IgD-negative memory B cell (primary cell): ENCODE measurements around the gene HEYL. TPM values are rescaled to one million over a fixed set of nuclear protein-coding genes. Genes with fewer than 3 reads are reported as not detected.
"Not testable (repeated sequence)": the region's sequence is repeated elsewhere in the genome, so short reads cannot be mapped to it uniquely, and the experiment has no call there.

Experiments
- H3K27ac Mint-ChIP-seq, 3 donors: one replicate each; pipeline ENCODE4 v1.8.0; 2020 to 2022; ENCODE audit warnings: mild to moderate bottlenecking in 3 of 3, mixed read lengths in 3 of 3, moderate library complexity in 1 of 3
- H3K27me3 Mint-ChIP-seq: one replicate; pipeline ENCODE4 v1.8.0; 2021; ENCODE audit warnings: mixed read lengths
- H3K36me3 Mint-ChIP-seq: one replicate; pipeline ENCODE4 v1.8.0; 2020; ENCODE audit warnings: mild to moderate bottlenecking, mixed read lengths
- H3K4me1 Mint-ChIP-seq, 3 donors: one replicate each; pipeline ENCODE4 v1.8.0; 2020 to 2022; ENCODE audit warnings: mixed read lengths in 3 of 3, mild to moderate bottlenecking in 1 of 3
- H3K4me3 Mint-ChIP-seq, 4 donors: one replicate each; pipeline ENCODE4 v1.8.0; 2020 to 2022; ENCODE audit warnings: mild to moderate bottlenecking in 4 of 4, mixed read lengths in 4 of 4, moderate library complexity in 3 of 4
- H3K9me3 Mint-ChIP-seq, 3 donors: one replicate each; pipeline ENCODE4 v1.8.0; 2020 to 2021; ENCODE audit warnings: mixed read lengths in 3 of 3, mild to moderate bottlenecking in 1 of 3
- polyA plus RNA-seq: library from polyadenylated mRNA; unstranded; fragments of 300-500 nt; fragmentation: Illumina TruSeq; gene quantifications from one replicate; pipeline ENCODE4 v1.2.3, GENCODE V29; 2021

The HEYL gene
- polyA plus RNA-seq, 1 donor from 2014 or later, result not detected

GRCh38 chr1:39617488-39618049 lies 21.9 kb downstream of the HEYL start:
- H3K27me3 Mint-ChIP-seq, result peaks cover 10% of the 10 kb centered on the region
- H3K27ac Mint-ChIP-seq, result no peak overlapping the region
- H3K9me3 Mint-ChIP-seq, result peaks cover 0 to 3% (median 2%) of the 10 kb centered on the region in 3 donors
- no peaks in the 10 kb centered on the region for H3K4me1 Mint-ChIP-seq
- H3K36me3 Mint-ChIP-seq, result no peaks in the 10 kb centered on the region
- H3K4me3 Mint-ChIP-seq, result no peak overlapping the region

DNA sequence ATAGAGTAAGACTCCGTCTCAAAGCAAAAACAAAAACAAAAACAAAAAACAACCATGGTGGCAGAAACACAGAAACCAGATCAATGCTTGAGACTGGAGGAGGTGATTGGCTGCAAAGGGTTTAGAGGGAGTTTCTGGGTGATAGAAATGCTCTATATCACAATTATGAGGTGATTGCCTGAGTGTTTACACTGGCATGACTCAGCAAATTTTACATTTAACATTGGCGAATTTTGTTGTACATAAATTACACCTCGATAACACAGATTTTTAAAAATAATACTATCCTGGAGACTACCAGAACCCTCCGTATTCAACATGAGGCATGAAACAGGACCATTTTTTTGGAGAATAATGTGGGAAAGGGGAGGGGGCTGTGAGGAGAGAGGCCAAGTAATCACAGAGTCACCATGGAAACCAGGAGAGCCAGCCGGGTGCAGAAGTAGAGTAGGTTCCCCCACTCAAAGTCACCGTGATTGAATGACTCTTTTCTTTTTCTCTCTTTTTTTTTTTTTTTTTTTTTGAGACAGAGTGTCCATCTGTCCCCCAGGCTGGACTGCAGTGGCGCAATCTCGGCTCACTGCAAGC lies 24.3 kb downstream of the HEYL start:
- Mint-ChIP-seq H3K27me3 (peaks cover 10% of the 10 kb centered on the region), H3K9me3 (no peaks in the 10 kb centered on the region), H3K4me3 (no peak overlapping the region), H3K36me3 (no peaks in the 10 kb centered on the region), H3K27ac (no peak overlapping the region), H3K4me1 (no peaks in the 10 kb centered on the region)

GRCh38 chr1:39614488-39614887 lies 25.0 kb downstream of the HEYL start:
- Mint-ChIP-seq H3K36me3 (no peaks in the 10 kb centered on the region), H3K9me3 (no peaks in the 10 kb centered on the region), H3K27me3 (peaks cover 12% of the 10 kb centered on the region), H3K27ac (peak overlapping the region in 1 of 3 donors; percentile 10), H3K4me3 (no peak overlapping the region), H3K4me1 (peaks cover 0 to 1% (median 0%) of the 10 kb centered on the region in 3 donors)

GRCh38 chr1:39613250-39613649 lies 26.2 kb downstream of the HEYL start:
- Mint-ChIP-seq H3K27me3 (peaks cover 14% of the 10 kb centered on the region), H3K27ac (no peak overlapping the region), H3K4me3 (no peak overlapping the region), H3K36me3 (no peaks in the 10 kb centered on the region), H3K4me1 (peaks cover 0 to 3% (median 2%) of the 10 kb centered on the region in 3 donors), H3K9me3 (no peaks in the 10 kb centered on the region)

DNA sequence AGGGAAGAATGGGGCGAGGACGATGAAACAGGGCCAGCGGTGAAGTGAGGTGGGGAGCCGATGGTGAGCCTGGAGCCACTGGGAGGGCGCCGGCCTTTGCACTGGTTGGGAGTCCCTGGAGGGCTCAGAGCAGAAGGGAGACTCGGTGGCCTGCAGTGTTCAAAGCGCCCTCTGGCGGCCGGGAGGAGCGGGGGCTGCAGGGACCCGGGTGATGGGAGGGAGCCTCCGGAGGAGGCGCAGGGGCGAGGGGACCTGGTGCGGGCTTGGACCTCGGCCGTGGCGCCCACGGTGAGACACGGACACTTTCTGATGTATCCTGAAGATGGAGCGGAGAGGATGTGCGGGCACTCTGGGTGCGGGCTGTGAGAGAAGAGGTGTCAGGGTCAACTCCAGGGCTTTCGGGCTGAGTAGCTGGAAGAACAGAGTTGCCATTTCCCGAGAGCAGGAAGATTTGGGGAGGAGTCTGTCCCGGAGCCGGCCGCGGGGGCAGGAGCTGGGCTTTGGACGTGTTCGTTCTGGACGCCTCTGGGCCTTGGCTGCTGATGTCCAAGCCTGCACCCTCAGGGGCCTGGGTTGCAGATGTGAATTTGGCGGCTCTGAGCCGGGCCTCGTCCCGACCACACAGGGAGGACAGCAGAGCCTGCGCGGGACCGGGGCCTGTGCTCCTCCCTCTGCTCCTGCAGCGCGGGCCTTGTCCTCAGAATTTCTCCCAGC lies 29.7 kb downstream of the HEYL start:
- Mint-ChIP-seq H3K36me3 (no peaks in the 10 kb centered on the region), H3K4me3 (peak overlapping the region in 1 of 4 donors; percentile 22), H3K27me3 (peaks cover 4% of the 10 kb centered on the region), H3K4me1 (peaks cover 5 to 8% (median 7%) of the 10 kb centered on the region in 3 donors), H3K9me3 (no peaks in the 10 kb centered on the region), H3K27ac (no peak overlapping the region)

GRCh38 chr1:39608921-39609320 lies 30.5 kb downstream of the HEYL start:
- H3K4me3 Mint-ChIP-seq, result no peak overlapping the region
- peaks cover 4% of the 10 kb centered on the region for H3K27me3 Mint-ChIP-seq
- H3K4me1 Mint-ChIP-seq, result peaks cover 5 to 8% (median 7%) of the 10 kb centered on the region in 3 donors
- no peak overlapping the region for H3K27ac Mint-ChIP-seq
- H3K9me3 Mint-ChIP-seq, result no peaks in the 10 kb centered on the region
- no peaks in the 10 kb centered on the region for H3K36me3 Mint-ChIP-seq

DNA sequence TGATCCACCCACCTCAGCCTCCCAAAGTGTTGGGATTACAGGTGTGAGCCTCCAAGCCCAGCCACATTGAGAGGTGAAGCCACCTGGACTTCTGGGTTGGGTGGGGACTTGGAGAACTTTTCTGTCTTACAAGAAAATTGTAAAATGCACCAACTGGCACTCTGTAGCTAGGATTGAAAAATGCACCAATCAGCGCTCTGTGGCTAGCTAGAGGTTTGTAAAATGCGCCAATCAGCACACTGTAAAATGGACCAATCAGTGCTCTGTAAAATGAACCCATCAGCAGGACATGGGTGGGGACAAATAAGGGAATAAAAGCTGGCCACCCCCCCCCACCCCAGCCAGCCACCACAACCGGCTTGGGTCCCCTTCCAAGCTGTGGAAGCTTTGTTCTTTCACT lies 35.8 kb downstream of the HEYL start:
- H3K4me1 Mint-ChIP-seq, H3K27ac Mint-ChIP-seq, H3K27me3 Mint-ChIP-seq, H3K36me3 Mint-ChIP-seq, H3K9me3 Mint-ChIP-seq, H3K4me3 Mint-ChIP-seq: not testable (repeated sequence)

GRCh38 chr1:39601667-39602255 lies 37.7 kb downstream of the HEYL start:
- H3K27ac Mint-ChIP-seq, H3K4me1 Mint-ChIP-seq, H3K9me3 Mint-ChIP-seq, H3K4me3 Mint-ChIP-seq, H3K36me3 Mint-ChIP-seq, H3K27me3 Mint-ChIP-seq: not testable (repeated sequence)

DNA sequence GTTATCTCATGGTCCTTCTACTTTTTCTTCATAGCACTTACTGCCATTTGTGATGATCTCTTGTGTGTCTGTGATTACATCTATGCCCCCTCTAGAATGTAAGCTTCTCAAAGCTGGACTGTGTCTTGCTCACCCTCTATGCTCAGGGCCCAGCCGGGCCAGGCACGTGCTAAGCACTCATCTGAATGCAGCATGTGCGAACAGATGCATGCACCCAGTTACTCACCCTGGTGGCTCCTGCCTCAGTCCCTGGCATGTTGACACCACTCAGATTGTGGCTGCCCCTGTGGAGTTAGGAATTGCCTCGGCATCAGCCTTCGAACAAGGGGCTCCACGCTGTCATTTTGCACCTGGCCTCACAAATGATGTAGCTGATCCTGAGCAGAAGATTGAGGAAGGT lies 43.3 kb downstream of the HEYL start:
- Mint-ChIP-seq H3K36me3 (no peaks in the 10 kb centered on the region), H3K4me1 (no peaks in the 10 kb centered on the region), H3K4me3 (no peak overlapping the region), H3K27me3 (peaks cover 3% of the 10 kb centered on the region), H3K9me3 (peaks cover 0 to 4% (median 0%) of the 10 kb centered on the region in 3 donors), H3K27ac (no peak overlapping the region)

DNA sequence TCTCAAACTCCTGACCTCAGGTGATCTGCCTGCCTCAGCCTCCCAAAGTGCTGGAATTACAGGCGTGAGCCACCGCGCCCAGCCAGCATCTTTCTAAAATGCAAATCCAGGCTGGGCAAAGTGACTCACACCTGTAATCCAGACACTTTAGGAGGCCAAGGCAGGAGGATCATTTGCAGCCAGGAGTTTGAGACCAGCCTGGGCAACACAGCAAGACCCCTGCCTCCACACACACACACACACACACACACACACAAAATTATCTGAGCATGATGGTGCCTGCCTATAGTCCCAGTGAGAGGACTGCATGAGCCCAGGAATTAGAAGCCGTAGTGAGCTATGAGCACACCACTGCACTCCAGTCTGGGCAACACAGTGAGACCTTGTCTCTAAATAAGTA lies 46.1 kb downstream of the HEYL start:
- Mint-ChIP-seq H3K9me3 (peaks cover 0 to 2% (median 0%) of the 10 kb centered on the region in 3 donors), H3K27ac (no peak overlapping the region), H3K4me3 (no peak overlapping the region), H3K27me3 (peaks cover 1% of the 10 kb centered on the region), H3K4me1 (peaks cover 0 to 5% (median 0%) of the 10 kb centered on the region in 3 donors), H3K36me3 (no peaks in the 10 kb centered on the region)

DNA sequence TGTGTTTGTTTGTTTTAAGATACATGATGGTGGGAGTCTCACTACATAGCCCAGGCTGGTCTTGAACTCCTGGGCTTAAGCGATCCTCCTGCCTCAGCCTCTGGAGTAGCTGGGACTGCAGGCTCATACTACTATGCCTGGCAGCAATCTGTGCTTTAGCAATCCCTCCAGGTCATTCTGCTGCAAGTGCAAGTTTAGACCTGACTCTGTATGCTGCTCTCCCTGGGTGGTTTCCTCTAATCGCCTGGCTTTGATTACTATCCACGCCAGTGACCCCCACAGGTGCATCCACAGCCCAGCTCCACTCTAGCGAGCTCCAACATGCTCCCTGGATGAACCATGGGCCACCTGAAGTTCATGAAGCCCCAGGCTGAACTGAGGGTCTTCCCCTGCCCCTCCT lies 47.4 kb downstream of the HEYL start:
- Mint-ChIP-seq H3K4me3 (no peak overlapping the region), H3K27ac (no peak overlapping the region), H3K4me1 (peaks cover 0 to 5% (median 0%) of the 10 kb centered on the region in 3 donors), H3K27me3 (peaks cover 1% of the 10 kb centered on the region), H3K9me3 (peaks cover 0 to 2% (median 0%) of the 10 kb centered on the region in 3 donors), H3K36me3 (no peaks in the 10 kb centered on the region)

- Mint-ChIP-seq H3K27ac (peak overlapping the region in 1 of 3 donors; percentile 52), H3K9me3 (peaks cover 0 to 2% (median 0%) of the 10 kb centered on the region in 3 donors), H3K27me3 (peaks cover 1% of the 10 kb centered on the region), H3K4me3 (peak overlapping the region in 1 of 4 donors; percentile 29), H3K36me3 (no peaks in the 10 kb centered on the region), H3K4me1 (peaks cover 0 to 5% (median 0%) of the 10 kb centered on the region in 3 donors)
These were observed 48.9 kb downstream of the HEYL start for GRCh38 chr1:39590546-39590945.

DNA sequence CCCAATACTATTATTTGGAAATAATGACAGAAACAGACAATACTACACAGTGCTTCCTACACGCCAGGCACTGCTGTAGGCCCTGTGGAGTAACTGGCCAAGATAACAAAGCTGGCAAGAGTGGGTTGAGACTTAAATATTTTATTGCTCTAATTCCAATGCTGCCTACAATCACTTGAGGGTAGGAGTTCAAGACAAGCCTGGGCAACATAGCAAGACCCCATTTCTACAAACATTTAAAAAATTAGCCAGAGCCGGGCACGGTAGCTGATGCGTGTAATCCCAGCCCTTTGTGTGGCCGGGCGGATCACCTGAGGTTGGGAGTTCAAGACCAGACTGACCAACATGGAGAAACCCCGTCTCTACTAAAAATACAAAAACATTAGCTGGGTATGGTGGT lies 53.5 kb downstream of the HEYL start:
- no peak overlapping the region for H3K4me3 Mint-ChIP-seq
- H3K27me3 Mint-ChIP-seq, result no peaks in the 10 kb centered on the region
- no peak overlapping the region for H3K27ac Mint-ChIP-seq
- H3K36me3 Mint-ChIP-seq, result no peaks in the 10 kb centered on the region
- H3K4me1 Mint-ChIP-seq, result peaks cover 0 to 5% (median 0%) of the 10 kb centered on the region in 3 donors
- no peaks in the 10 kb centered on the region for H3K9me3 Mint-ChIP-seq

DNA sequence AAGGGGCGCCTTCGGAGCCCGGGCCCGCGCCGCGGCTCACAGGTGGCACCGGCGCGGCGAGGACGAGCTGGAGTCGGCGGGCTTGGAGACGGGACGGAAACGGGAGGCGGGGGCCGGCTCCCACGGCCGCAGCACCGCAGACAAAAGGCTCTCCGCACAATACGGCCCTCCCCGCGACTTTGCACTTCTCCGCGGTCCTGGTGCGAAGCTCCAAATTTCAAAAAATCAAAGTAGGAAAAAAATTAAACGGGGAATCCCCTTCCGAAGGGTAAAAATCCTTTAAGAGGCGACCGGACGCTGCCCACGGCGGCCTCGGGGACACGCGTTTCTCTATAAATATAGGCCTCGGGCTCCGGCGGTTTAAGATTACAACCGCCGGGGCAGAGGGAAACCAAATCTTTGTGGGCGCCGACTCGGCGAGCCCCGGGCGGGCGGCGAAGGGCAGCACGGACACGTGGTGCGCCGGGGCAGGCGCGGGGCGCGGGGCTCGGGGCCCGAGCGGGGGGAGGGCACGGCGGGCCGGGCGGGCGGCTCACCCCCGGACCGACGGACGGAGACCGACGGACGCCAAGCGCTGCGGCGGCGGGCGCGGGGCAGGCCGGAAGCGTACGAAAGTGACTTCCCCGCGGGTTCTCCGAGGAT lies 63.3 kb downstream of the HEYL start:
- Mint-ChIP-seq H3K4me3 (peak overlapping the region; percentile 87 to 97 (median 96)), H3K36me3 (peaks cover 2% of the 10 kb centered on the region), H3K9me3 (no peaks in the 10 kb centered on the region), H3K27ac (peak overlapping the region; percentile 91 to 93 (median 92)), H3K27me3 (no peaks in the 10 kb centered on the region), H3K4me1 (peaks cover 24 to 29% (median 26%) of the 10 kb centered on the region in 3 donors)
